Fibroblast of gingiva (primary cell): ENCODE measurements around the gene PSMA5.
"Not testable (repeated sequence)": the region's sequence is repeated elsewhere in the genome, so short reads cannot be mapped to it uniquely, and the experiment has no call there.

ENCODE experiments used
- DNase-seq: peaks from one replicate; pipeline ENCODE4 v3.0.0-alpha.2; 2011; ENCODE audit warnings: low read depth

Gene PSMA5

GRCh38 chr1:109432336-109432735 is 6.1 kb upstream of the PSMA5 start:
- DNase-seq, result peak; percentile 57

GRCh38 chr1:109427171-109427467 is 871 bp upstream of the PSMA5 start:
- no peak for DNase-seq

- DNase-seq, result peak; percentile 35
Observed at GRCh38 chr1:109425391-109426280, 612 bp downstream of the PSMA5 start.

- no peak for DNase-seq
Observed at GRCh38 chr1:109423498-109423897, 2.8 kb downstream of the PSMA5 start.

GRCh38 chr1:109412551-109412950 is 13.7 kb downstream of the PSMA5 start:
- no peak for DNase-seq

GRCh38 chr1:109404838-109405237 is 21.4 kb downstream of the PSMA5 start:
- DNase-seq, result no peak

GRCh38 chr1:109402025-109402424 is 24.2 kb downstream of the PSMA5 start:
- no peak for DNase-seq

GRCh38 chr1:109400035-109400655 is 26.1 kb downstream of the PSMA5 start:
- no peak for DNase-seq

GRCh38 chr1:109399326-109399957 is 26.8 kb downstream of the PSMA5 start:
- DNase-seq, result peak; percentile 25

GRCh38 chr1:109398343-109399225 is 27.7 kb downstream of the PSMA5 start:
- DNase-seq, result no peak

GRCh38 chr1:109397581-109398342 is 28.5 kb downstream of the PSMA5 start, which contains the start of gene SORT1:
Gene SORT1, minus strand, starts transcription at chr1:109397918. Its CDS starts 26 bp downstream, at chr1:109397892.
- peak; percentile 58 for DNase-seq

- DNase-seq, result peak; percentile 69
Observed at GRCh38 chr1:109396871-109397580, 29.2 kb downstream of the PSMA5 start.

- DNase-seq, result no peak
Observed at GRCh38 chr1:109396513-109396839, 29.8 kb downstream of the PSMA5 start.

GRCh38 chr1:109395602-109396512 is 30.4 kb downstream of the PSMA5 start:
- DNase-seq, result peak; percentile 34

- DNase-seq, result not testable (repeated sequence)
Observed at GRCh38 chr1:109395282-109395599, 31.0 kb downstream of the PSMA5 start.

- no peak for DNase-seq
Observed at GRCh38 chr1:109394591-109395281, 31.5 kb downstream of the PSMA5 start.

- DNase-seq, result no peak
Observed at GRCh38 chr1:109393617-109394233, 32.5 kb downstream of the PSMA5 start.

GRCh38 chr1:109392788-109393616 is 33.2 kb downstream of the PSMA5 start:
- peak; percentile 51 for DNase-seq
